ENCODE data around the gene RNF207. TPM values are rescaled to one million over a fixed set of nuclear protein-coding genes. Genes with fewer than 3 reads are reported as not detected.

The RNF207 gene
- total and polyA plus RNA-seq, 10 of the 15 experiments (the other 5 are each of a cell fraction or from before 2014, with no cell fraction given): 1.7 to 36.4 (median 13.1) TPM

GRCh38 chr1:6208723-6209660, 3.1 kb downstream of the RNF207 start (continued):
- TF ChIP-seq NFYA (IDR thresholded peaks at IDR 0.05; ENCODE audit: borderline replicate concordance, low read depth, low read length) (no peak), SKIL (IDR thresholded peaks at IDR 0.05; ENCODE audit: low read depth, poor library complexity, severe bottlenecking) (no peak)

GRCh38 chr1:6209661-6210580, 4.0 kb downstream of the RNF207 start:
- POLR2A ChIA-PET: no interaction called here
- DNase-seq (ENCODE audit: low read depth, low spot score): no peak

More at GRCh38 chr1:6209661-6210580, 4.0 kb downstream of the RNF207 start:
- ChIA-PET CTCF (interaction anchor here (1.2 kb wide), 1 partner anchor 25 kb away, joined by 4 read pairs; no protein-coding TSS in a partner anchor), RAD21 (ENCODE audit: unreplicated experiment) (no interaction called here), SMC1A (ENCODE audit: uncharacterized antibody, unreplicated experiment) (interaction anchor here (1.0 kb wide), 1 partner anchor 25 kb away, joined by 3 read pairs; no protein-coding TSS in a partner anchor)
- no TSS peak for BruUV-seq (replicated peaks)
- in situ Hi-C loops (cut with MboI): no loop called here
- H3K27ac ChIP-seq (ENCODE audit: control insufficient read depth, insufficient read depth): no peak overlapping the region
- no peaks in the 10 kb centered on the region; the same call in 1 of the 2 replicates for H4K20me1 ChIP-seq (ENCODE audit: control insufficient read depth, insufficient read depth)
- no peak overlapping the region for H2AFZ ChIP-seq (ENCODE audit: control insufficient read depth, low read depth, low read length)
- peaks cover 6 to 7% of the 10 kb centered on the region in 2 experiments; a peak in 3 of 4 replicates for H3K36me3 ChIP-seq (ENCODE audit: control insufficient read depth in 2 of 2, insufficient read depth in 2 of 2, low read length in 1 of 2)
- intact Hi-C loops (cut with micrococcal nuclease; ENCODE audit: unreplicated experiment): no loop called here
- peak overlapping the region; percentile 54 for H3K4me3 ChIP-seq
- ATAC-seq (peak; percentile 22), FAIRE-seq (no peak)
- peaks cover 26% of the 10 kb centered on the region for H3K4me1 ChIP-seq (ENCODE audit: control insufficient read depth, insufficient read depth, low read length)
- H3K27me3 ChIP-seq (replicated peaks in 1 of 2; ENCODE audit: control insufficient read depth in 2 of 2, insufficient read depth in 2 of 2, low read length in 1 of 2): no peaks in the 10 kb centered on the region
- H3K4me2 ChIP-seq (ENCODE audit: control insufficient read depth, insufficient read depth): peak overlapping the region; percentile 92
- H3K9me3 ChIP-seq (replicated peaks; ENCODE audit: control insufficient read depth, insufficient read depth, low read length): no peaks in the 10 kb centered on the region
- H3K9ac ChIP-seq (ENCODE audit: control insufficient read depth, insufficient read depth, low read length): no peak overlapping the region
- 79% methylated on average over 17 of the region's 17 CpGs for WGBS (ENCODE audit: insufficient coverage, insufficient replicate concordance, low lambda C conversion rate, missing lambda C conversion rate)
- TF ChIP-seq HDGF (IDR thresholded peaks at IDR 0.05) (peak; percentile 11; the same call in 1 of the 2 replicates), MYC (IDR thresholded peaks at IDR 0.05; ENCODE audit: insufficient read depth, insufficient read length, insufficient replicate concordance, low read length, severe bottlenecking) (peak; percentile 5), SUPT20H (IDR thresholded peaks at IDR 0.05; ENCODE audit: borderline replicate concordance, control insufficient read depth, low read depth, low read length) (no peak), CTCF (IDR thresholded peaks at IDR 0.05 in 2 of 3, conservative IDR thresholded peaks at IDR 0.05 in 1 of 3; ENCODE audit: control insufficient read depth in 2 of 3, extremely low read depth in 1 of 3, insufficient read depth in 1 of 3, low read depth in 3 of 3, low read length in 3 of 3) (peak; percentile 7 to 46 (median 28); a peak in 4 of 6 replicates)
- H3K79me2 ChIP-seq (ENCODE audit: control insufficient read depth, insufficient read depth, low read length): peaks cover 9% of the 10 kb centered on the region

All from GM12878 (cell line).